Activated CD4-positive, alpha-beta T cell treated with anti-CD3 and anti-CD28 coated beads, Interleukin-2, amount 50 U/mL, for 4 hours (primary cell): Measurements from ENCODE around the gene SAMD7.

ENCODE experiments used
- DNase-seq, 2 experiments: peaks; one replicate each; pipeline ENCODE4 v3.0.0-alpha.2; 2020

Gene SAMD7

GRCh38 chr3:169966951-169967915, 55.9 kb downstream of the SAMD7 start:
- DNase-seq: peak; percentile 16 to 34

DNA sequence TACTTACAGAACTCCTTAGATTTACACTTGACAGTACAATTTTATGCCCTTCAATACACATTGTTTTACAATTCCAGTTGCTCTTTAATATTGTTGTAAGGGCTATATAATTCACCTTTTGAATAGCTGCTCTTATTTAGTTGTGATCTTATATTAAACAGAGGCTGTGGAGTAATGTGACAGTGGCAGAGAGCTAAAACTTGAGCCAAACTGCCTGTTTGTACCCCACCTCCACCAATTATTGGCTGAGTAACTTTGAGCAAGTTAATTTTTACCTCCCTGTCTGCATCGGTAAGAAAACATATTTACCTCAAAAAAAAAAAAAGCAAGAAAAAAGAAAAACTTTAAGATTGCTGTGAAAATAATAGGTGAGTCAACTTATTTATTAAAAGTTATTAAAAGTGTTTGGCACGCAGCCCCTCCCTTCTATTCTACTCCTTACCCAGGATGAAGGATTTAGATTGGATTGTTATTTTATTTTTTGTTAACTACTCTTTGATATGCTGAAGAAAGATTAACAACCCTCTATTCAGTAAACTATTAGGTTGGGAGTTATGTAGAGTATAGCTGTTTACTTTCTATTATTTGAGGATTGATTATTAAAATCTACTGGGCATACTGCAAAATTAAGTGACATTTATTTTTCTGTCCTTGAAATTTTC, 57.0 kb downstream of the SAMD7 start:
- no peak for DNase-seq

- no peak for DNase-seq
Measured at GRCh38 chr3:169969174-169970095, 58.1 kb downstream of the SAMD7 start.

DNA sequence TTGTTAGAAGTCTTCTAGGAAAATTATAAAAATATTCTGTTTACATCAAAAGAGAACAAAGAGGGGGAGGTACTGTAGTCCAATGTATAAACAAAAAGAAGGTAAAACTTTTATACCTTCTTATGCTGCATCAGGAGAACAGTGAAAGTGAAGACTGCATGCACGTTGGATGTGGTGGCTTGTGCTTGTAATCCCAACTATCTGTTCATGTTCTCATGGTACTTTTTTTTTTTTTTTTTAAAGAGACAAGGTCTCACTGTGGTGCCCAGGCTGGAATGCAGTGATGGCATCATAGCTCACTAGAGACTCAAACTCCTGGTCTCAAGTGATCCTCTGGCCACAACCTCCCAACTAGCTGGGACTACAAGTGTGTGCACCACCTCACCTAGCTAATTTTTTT, 59.5 kb downstream of the SAMD7 start:
- no peak for DNase-seq

DNA sequence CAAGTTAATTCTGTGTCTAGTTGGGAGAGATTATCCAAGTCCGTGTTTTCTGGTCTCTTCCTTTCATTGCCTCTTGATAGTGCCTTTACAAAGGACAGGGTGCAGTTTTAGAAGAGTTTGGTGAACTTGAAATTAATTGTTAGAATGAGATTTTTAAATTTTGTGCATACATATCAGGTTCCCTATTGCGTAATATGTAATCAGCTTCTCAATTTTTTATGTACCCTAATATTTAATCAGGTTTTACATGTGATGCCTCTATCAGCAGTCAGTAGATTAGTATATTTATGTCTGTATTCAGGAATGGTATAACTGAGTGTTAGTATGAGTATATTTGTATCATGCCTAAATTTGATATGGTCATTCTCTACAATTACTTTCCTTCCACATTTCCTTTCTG, 60.1 kb downstream of the SAMD7 start:
- no peak for DNase-seq

- DNase-seq: no peak
Measured at GRCh38 chr3:169980055-169980454, 68.7 kb downstream of the SAMD7 start.

DNA sequence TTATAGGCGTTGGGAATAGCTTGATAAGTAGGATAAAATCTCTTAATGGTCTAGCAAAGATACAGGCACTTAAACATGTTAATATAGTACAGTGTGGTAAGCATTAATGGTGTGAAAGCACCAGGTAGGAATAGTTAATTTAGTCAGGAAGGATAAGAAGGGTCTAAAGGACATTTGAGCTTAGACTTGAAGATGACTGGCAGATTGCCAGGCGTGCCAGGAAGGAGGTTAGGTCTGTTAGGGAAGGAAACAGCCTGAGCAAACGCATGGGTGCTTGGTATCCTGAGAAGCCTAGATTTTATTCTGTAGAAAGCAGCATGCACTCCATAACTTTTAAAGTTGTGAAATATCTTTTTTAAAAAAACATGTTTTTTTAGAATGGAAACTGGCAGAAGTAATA, 72.9 kb downstream of the SAMD7 start:
- DNase-seq: no peak
